Ascending aorta (tissue), 2 donors: ENCODE results near the gene GGACT. TPM values are rescaled to one million over a fixed set of nuclear protein-coding genes. Genes with fewer than 3 reads are reported as not detected.
A peak's percentile ranks its signal among the peaks of the same experiment; 100 is the strongest.

Experiments
- DNase-seq, 2 donors: peaks; one replicate each; pipeline ENCODE4 v3.0.0-alpha.2; 2019; ENCODE audit warnings: low spot score in 2 of 2
- H3K27ac ChIP-seq, 2 donors: fragments of 200-600 bp; sonication (generic); one replicate each; pipeline ENCODE4 v1.5.1; 2016 to 2017; ENCODE audit warnings: mild to moderate bottlenecking in 1 of 2
- H3K27me3 ChIP-seq: fragments of 200-600 bp; sonication (generic); one replicate; pipeline ENCODE4 v1.5.1; 2017
- H3K36me3 ChIP-seq, 2 donors: fragments of 200-600 bp; sonication (generic); one replicate each; pipeline ENCODE4 v1.5.1; 2016
- H3K4me1 ChIP-seq, 2 donors: fragments of 200-600 bp; sonication (generic); one replicate each; pipeline ENCODE4 v1.5.1; 2016 to 2017; ENCODE audit warnings: mild to moderate bottlenecking in 1 of 2
- H3K4me3 ChIP-seq, 2 donors: fragments of 200-600 bp; sonication (generic); one replicate each; pipeline ENCODE4 v1.5.1; 2016 to 2017; ENCODE audit warnings: mild to moderate bottlenecking in 1 of 2
- H3K9me3 ChIP-seq, 2 donors: fragments of 200-600 bp; sonication (generic); one replicate each; pipeline ENCODE4 v1.5.1; 2016
- intact Hi-C: fragments of 100-400 bp; cut with DNase I; formaldehyde crosslinking; loops from one replicate; pipeline ENCODE4 v1.15.1; 2023
- total RNA-seq: library from RNA; depleted of rRNA; stranded (reverse); fragments of >200 nt; gene quantifications from one replicate; pipeline ENCODE4 v1.1.0, GENCODE V29; 2016
- TF ChIP-seq, protein P1 (sequence below), 3 experiments: fragments of 200-600 bp in 2 of 3; fragments of 450-650 bp in 1 of 3; sonication (generic) in 2 of 3; IDR thresholded peaks; one replicate each; pipeline ENCODE4 v1.5.1; 2016 to 2019; ENCODE audit warnings: antibody characterized with exemption in 3 of 3, mild to moderate bottlenecking in 1 of 3, moderate library complexity in 1 of 3

Gene GGACT
- total RNA-seq, 1 donor from 2014 or later, result 1.2 TPM

DNA sequence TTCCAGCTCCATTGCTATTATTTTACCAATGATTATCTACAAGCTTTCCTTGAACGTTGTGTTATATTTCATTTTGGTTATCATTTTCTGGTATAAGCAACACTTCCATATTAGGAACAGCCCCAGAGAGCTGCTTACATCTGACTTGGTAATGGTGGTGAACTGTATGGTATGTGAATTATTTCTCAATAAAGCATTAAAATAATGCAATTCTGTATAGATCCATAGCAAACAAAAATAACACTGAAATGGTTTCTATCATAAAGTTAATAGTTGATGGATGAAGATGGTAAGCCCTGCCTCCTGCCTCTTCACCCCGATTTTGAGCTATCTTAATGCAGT lies 27.5 kb downstream of the GGACT start:
- no peaks in the 10 kb centered on the region for H3K27me3 ChIP-seq
- no peaks in the 10 kb centered on the region for H3K36me3 ChIP-seq
- intact Hi-C loops, result no loop called here
- DNase-seq, result no peak
- no peaks in the 10 kb centered on the region for H3K4me1 ChIP-seq
- TF ChIP-seq, protein P1, sequence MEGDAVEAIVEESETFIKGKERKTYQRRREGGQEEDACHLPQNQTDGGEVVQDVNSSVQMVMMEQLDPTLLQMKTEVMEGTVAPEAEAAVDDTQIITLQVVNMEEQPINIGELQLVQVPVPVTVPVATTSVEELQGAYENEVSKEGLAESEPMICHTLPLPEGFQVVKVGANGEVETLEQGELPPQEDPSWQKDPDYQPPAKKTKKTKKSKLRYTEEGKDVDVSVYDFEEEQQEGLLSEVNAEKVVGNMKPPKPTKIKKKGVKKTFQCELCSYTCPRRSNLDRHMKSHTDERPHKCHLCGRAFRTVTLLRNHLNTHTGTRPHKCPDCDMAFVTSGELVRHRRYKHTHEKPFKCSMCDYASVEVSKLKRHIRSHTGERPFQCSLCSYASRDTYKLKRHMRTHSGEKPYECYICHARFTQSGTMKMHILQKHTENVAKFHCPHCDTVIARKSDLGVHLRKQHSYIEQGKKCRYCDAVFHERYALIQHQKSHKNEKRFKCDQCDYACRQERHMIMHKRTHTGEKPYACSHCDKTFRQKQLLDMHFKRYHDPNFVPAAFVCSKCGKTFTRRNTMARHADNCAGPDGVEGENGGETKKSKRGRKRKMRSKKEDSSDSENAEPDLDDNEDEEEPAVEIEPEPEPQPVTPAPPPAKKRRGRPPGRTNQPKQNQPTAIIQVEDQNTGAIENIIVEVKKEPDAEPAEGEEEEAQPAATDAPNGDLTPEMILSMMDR (IDR thresholded peaks at IDR 0.05), result no peak
- no peak overlapping the region for H3K4me3 ChIP-seq
- H3K27ac ChIP-seq, result no peak overlapping the region
- no peaks in the 10 kb centered on the region for H3K9me3 ChIP-seq

DNA sequence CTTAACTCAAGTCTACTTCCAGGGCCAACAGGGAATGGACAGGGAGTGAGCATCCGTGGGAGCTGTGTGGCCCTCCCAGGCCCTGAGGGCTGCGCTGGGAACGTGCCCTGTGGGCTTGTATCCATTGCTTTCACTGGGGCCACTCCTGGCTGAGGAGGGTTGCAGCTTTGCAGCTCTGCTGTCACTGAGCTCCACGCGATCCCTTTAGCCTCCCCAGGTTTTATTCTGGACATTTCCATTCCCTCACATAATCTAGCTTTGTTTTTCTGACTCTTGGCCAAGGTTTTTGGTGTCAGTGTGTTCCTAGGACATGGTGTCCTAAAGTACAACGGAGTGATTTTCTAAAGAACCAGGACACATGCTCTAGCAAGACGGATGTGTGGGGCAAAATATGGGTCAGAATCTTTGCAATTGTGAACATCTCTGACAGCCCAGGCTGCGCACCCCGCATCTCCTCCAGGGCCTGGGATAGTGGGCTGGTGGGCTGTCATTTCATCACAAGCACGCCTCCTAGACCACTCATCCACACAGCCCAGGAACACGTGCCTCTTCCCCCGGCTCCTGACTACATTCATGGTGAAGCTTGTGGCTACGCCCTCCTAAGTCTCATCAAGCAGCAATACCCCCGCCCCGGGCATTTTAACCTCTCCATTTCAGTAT lies 28.0 kb downstream of the GGACT start:
- Histone ChIP-seq H3K36me3 (no peaks in the 10 kb centered on the region), H3K27ac (no peak overlapping the region), H3K9me3 (no peaks in the 10 kb centered on the region), H3K4me3 (no peak overlapping the region), H3K27me3 (no peaks in the 10 kb centered on the region), H3K4me1 (no peaks in the 10 kb centered on the region)
- DNase-seq, result no peak
- TF ChIP-seq, protein P1 (IDR thresholded peaks at IDR 0.05), result no peak
- intact Hi-C loops, result no loop called here

DNA sequence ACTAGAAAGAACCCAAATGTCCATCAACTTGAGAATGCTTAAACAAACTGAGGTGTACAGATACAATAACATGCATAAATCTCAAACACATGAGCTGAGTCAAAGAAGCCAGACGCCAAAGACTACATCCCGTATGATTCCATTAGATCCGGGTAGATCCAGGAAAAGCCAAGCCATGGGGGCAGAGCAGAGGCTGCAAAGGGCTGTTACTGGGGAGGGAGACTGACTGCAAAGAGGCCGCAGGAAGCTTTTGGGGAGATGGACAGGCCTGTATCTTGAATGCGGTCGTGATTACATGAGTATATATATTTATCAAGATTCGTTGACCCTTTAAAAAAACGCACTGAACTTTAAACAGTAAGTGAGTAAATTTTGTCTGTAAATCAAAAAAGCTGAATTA lies 28.7 kb downstream of the GGACT start:
- intact Hi-C loops, result no loop called here
- H3K36me3 ChIP-seq, result no peaks in the 10 kb centered on the region
- H3K27me3 ChIP-seq, result no peaks in the 10 kb centered on the region
- no peak overlapping the region for H3K27ac ChIP-seq
- H3K9me3 ChIP-seq, result no peaks in the 10 kb centered on the region
- no peak overlapping the region for H3K4me3 ChIP-seq
- no peak for DNase-seq
- TF ChIP-seq, protein P1 (IDR thresholded peaks at IDR 0.05), result no peak
- H3K4me1 ChIP-seq, result no peaks in the 10 kb centered on the region

DNA sequence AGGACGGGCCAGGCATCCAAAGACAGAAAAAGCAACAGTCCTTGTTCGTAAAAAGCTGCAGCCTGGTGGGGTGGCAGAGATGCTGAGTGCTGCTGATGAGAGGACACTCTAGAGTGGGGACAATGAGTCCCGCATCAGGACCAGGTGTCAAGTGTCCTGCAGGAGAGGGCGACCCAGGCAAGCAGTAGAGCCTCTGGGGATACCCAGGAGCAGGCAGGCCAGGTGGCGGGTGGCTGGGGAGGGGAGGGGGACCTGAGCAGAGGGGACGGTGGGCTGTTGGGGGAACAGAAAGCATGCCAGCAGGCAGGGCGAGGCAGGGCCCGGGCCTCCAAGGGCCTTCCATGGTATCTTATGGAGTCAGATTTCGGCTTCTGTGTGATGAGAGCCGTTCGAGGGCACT lies 35.8 kb downstream of the GGACT start:
- H3K4me3 ChIP-seq, result no peak overlapping the region
- no peak for DNase-seq
- peaks cover 0 to under 1% of the 10 kb centered on the region in 2 donors for H3K4me1 ChIP-seq
- no peaks in the 10 kb centered on the region for H3K36me3 ChIP-seq
- TF ChIP-seq, protein P1 (IDR thresholded peaks at IDR 0.05), result no peak
- intact Hi-C loops, result no loop called here
- no peaks in the 10 kb centered on the region for H3K27me3 ChIP-seq
- no peaks in the 10 kb centered on the region for H3K9me3 ChIP-seq
- H3K27ac ChIP-seq, result no peak overlapping the region

DNA sequence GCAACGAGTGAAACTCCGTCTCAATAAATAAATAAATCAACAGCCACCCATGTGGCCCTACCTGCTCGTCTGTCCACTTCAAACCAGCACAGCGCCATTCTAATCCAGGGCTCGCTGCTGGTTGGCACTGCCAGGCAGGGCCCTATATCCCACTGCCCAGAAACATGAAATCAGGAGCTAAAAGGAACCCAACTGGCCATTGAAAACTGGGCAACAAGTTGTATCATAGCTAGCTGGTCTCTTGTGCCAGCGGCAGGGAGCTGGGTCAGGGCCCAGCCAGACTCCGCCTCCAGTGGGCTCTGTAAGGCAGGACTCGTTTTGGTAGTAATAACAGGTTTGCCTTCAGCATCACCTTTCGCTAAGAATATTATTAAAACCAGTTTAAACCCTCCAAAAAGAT lies 39.3 kb downstream of the GGACT start:
- H3K9me3 ChIP-seq, result no peaks in the 10 kb centered on the region
- no peak for DNase-seq
- TF ChIP-seq, protein P1 (IDR thresholded peaks at IDR 0.05), result no peak
- no peak overlapping the region for H3K4me3 ChIP-seq
- H3K36me3 ChIP-seq, result no peaks in the 10 kb centered on the region
- intact Hi-C loops, result no loop called here
- peaks cover 0 to 3% of the 10 kb centered on the region in 2 donors for H3K4me1 ChIP-seq
- H3K27me3 ChIP-seq, result no peaks in the 10 kb centered on the region
- no peak overlapping the region for H3K27ac ChIP-seq

DNA sequence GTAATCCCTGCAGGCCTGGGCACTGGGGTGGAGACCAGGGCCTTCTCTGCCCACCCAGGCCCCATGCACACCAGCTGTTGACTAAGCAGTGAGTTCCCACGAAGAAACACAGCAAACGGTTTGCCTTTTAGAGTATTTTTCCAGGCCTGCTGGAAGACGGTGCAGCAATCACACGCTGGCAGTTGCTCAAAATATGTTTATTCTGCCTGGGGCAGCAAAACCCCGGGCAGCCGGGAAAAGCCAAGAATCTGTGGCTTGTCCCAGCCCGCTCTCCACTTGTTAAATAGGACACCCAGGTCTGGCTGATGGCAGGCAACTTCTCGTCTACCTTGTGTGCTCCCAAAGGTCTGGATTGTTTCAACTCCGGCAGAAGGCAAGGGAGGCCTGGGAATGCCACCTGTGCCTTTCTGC lies 40.8 kb downstream of the GGACT start:
- Histone ChIP-seq H3K27me3 (no peaks in the 10 kb centered on the region), H3K9me3 (no peaks in the 10 kb centered on the region), H3K27ac (peak overlapping the region in 1 of 2 donors; percentile 14), H3K36me3 (no peaks in the 10 kb centered on the region), H3K4me3 (no peak overlapping the region), H3K4me1 (peaks cover 0 to 3% of the 10 kb centered on the region in 2 donors)
- intact Hi-C loops, result no loop called here
- TF ChIP-seq, protein P1 (IDR thresholded peaks at IDR 0.05), result no peak
- DNase-seq, result no peak
